Germinal center (tissue), 1 donor: ENCODE data around the gene ADARB1.
A peak's percentile ranks its signal among the peaks of the same experiment; 100 is the strongest.
"Not testable (repeated sequence)": the region's sequence is repeated elsewhere in the genome, so short reads cannot be mapped to it uniquely, and the experiment has no call there.

Experiments used
- DNase-seq: peaks from one replicate; pipeline ENCODE4 v3.0.0; 2012; ENCODE audit warnings: mixed read lengths, low spot score

The ADARB1 gene, protein sequence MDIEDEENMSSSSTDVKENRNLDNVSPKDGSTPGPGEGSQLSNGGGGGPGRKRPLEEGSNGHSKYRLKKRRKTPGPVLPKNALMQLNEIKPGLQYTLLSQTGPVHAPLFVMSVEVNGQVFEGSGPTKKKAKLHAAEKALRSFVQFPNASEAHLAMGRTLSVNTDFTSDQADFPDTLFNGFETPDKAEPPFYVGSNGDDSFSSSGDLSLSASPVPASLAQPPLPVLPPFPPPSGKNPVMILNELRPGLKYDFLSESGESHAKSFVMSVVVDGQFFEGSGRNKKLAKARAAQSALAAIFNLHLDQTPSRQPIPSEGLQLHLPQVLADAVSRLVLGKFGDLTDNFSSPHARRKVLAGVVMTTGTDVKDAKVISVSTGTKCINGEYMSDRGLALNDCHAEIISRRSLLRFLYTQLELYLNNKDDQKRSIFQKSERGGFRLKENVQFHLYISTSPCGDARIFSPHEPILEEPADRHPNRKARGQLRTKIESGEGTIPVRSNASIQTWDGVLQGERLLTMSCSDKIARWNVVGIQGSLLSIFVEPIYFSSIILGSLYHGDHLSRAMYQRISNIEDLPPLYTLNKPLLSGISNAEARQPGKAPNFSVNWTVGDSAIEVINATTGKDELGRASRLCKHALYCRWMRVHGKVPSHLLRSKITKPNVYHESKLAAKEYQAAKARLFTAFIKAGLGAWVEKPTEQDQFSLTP

DNA sequence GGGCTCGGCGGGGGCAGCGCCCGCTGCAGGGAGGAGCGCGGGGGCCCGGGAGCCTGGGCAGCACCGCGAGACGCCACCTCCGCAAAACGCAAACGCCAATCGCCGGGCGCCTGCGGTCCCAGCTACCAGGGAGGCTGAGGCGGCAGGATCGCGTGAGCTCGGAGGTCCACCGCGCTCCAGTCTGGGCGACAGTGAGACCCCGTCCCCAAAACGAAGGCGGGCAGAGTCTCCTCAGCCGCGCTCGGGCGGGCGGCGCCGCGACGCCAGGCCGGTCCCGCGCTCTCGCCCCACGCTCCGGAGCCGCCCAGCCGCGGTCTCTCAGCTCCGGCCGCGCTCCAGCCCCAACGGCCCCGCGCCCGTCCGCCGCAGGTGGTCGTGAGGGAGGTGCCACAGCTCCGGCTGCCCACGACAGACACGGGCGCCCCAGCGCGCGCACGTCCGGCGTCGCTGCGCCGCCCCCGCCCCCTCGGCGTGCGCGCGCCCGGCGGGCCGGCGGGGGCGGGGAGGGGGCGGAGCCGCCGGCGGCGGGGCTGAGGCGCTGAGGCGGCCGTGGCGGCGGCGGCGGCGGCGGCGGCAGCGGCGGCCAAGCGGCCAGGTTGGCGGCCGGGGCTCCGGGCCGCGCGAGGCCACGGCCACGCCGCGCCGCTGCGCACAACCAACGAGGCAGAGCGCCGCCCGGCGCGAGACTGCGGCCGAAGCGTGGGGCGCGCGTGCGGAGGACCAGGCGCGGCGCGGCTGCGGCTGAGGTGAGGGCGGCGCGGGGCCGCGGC, at the start of gene ADARB1:
Gene ADARB1 (plus strand): TSS at position 533 of the 770 bp plus-strand sequence. CDS start 97,077 bp downstream, outside the sequence.
- DNase-seq, result peak; percentile 92

DNA sequence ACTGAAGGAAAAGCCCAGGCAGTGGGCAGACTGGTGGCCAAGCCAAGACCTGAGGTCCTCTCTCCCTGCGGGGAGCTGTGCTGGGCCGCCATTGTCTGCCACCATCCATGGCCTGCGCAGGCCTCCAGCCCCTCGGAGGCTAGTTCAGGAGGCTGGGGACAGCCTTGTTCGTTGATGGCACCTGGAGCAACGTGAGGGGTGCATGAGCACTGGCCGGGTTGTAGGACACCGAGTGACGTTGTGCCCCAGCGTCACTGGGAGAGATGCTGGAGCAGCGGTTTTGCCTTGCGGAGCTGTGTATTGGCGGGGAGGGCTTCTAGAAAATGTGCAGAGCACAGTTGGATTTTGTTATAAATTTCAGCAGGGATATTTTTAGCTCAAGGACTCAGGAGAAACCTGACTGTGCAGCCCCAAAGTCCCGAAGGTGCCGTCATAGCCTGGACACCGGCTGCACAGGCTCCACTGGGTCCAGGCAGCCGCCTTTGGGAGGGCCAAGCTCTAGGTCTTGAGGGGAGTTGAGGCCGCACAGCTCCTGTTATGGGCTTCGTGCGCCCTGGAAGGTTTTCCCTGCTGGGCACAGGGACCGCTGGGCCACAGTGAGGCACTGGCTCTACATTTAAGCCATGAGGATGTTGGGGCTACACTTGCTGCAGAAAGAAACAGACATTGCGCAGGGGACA, 48.2 kb upstream of the ADARB1 start:
- DNase-seq, result no peak

DNA sequence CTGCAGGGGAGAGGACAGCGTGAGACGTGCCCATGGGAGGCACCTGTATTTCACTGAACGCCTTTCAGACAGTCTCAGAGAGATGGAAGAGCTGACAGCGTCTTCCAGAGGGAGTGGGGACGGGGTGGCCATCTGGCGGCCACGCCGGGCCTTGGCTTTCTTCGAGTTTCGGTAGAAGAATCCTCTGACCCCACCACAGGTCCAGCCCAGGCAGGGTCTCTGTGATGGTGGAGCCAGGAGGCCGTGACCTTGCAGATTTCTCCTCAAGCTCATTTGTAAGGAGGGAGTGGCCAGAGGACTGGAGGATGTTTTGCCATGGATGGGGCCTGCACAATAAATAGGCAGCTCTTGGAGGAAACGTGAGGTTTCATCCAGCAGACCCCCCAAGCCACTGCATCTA, 47.6 kb upstream of the ADARB1 start:
- no peak for DNase-seq

DNA sequence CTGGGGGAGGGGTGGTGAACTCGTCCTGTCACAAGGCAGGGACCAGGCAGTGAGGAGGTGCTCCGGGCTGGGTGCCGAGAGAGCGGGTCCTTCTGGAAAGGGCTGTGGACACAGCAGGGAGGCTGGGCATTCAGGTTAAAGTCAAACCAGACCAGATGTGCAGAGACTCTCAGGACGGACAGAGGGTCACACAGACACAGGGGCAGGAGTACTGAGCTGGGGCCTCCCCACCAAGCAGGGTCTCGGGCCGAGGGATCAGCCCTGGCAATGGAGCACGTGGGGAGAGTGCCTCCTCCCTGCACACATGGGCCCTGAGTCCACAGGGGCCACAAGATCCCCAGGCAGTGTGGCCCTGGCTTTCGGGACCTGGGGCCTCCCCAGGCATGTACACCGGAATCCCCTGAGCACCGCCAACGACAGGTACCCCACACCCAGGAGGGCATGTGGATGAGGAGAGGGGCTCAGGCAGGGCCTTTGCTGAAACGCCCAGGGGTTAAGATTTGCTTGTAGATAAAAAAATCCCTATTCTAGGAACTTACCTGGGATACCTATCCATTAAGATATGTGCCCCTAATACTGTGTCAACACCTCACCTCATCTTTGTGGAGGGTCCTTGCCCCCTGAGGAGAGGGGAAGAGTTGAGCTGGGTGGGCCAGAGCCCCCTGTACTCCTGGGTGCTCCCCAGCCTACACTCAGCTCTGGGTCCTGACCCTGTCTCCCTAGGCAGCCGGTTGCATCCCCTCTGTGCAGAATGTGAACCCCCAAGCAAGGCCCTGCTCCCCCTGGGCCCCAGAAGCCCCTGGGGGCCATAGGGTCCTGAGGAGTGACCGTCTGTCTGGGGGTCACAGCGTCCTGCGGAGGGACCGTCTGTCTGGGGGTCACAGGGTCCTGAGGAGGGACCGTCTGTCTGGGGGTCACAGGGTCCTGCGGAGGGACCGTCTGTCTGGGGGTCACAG, 46.9 kb upstream of the ADARB1 start:
- DNase-seq, result no peak

DNA sequence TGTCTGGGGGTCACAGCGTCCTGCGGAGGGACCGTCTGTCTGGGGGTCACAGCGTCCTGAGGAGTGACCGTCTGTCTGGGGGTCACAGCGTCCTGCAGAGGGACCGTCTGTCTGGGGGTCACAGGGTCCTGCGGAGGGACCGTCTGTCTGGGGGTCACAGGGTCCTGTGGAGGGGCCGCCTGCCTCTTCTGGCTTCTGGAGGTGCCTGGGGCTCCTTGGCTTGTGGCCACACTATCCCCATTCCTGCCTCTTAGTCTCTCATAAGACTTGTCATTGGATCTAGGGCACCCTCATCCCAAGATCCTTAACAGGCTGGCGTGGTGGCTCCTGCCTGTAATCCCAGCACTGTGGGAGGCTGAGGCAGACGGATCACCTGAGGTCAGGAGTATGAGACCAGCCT, 45.7 kb upstream of the ADARB1 start:
- DNase-seq, result not testable (repeated sequence)

DNA sequence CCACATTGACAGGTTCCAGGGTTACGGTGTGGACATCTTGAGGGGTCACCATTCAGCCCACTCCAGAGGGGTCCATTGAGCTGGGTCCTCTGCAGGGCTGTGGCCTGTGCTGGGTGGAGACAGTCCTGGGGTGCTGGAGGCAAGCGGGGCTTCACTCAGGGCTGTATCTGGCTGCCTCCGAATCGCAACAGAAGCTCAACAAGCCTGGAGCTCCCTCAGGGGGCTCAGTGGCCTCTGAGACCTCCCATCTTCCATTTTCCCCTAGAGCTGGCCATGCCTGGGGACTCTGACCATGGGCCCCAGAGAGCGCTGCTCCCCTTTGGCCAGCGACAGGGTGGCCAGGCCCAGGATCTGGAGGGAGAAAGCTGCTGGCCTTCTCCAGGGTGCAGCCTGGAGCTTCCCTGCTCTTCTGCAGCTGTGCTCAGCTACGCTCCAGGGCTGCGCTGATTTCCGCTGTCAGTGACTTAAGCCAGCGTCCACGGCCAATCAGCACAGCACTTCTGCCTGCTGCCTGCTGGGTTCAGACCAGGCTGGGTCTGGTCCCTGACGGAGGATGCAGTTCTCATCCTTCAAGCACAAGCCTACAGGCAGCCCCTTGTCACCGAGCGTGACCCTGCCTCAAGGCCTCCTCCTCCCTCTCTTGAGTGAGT, 45.0 kb upstream of the ADARB1 start:
- no peak for DNase-seq

DNA sequence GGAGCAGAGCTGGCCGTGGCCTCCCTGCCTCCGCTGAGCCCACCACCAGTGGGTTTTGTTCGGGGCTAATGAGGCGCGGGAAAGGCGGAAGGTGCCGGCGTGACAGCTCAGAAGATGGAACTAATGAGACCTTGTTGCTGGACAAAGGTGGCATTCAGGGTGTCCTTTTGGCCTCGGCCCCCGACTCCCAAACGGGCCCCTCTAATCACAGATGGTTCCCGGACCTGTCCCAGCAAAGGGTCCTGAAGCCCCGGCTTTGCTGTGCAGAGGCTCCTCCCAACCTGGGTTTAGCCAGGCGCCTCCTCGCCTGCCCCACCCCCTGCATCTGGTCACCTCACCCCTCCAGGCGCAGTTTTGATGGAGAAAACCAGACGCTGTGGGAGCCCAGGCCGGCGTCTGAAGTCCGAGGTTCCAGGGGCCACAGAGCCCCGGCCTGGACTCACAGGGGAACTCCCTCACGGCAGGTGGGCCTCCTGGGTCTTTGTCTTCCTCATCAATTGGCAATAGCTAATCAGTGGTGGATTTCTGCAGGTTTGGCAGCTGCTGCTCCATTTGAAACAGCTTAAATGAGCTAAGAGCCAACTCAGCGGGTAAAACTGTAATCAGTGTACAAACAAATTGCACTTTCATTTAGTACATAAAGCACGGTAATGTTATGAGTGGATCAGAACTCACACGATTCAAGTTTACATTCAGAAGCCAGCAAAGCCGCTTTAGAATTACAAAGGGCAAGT, 44.3 kb upstream of the ADARB1 start:
- DNase-seq, result no peak

DNA sequence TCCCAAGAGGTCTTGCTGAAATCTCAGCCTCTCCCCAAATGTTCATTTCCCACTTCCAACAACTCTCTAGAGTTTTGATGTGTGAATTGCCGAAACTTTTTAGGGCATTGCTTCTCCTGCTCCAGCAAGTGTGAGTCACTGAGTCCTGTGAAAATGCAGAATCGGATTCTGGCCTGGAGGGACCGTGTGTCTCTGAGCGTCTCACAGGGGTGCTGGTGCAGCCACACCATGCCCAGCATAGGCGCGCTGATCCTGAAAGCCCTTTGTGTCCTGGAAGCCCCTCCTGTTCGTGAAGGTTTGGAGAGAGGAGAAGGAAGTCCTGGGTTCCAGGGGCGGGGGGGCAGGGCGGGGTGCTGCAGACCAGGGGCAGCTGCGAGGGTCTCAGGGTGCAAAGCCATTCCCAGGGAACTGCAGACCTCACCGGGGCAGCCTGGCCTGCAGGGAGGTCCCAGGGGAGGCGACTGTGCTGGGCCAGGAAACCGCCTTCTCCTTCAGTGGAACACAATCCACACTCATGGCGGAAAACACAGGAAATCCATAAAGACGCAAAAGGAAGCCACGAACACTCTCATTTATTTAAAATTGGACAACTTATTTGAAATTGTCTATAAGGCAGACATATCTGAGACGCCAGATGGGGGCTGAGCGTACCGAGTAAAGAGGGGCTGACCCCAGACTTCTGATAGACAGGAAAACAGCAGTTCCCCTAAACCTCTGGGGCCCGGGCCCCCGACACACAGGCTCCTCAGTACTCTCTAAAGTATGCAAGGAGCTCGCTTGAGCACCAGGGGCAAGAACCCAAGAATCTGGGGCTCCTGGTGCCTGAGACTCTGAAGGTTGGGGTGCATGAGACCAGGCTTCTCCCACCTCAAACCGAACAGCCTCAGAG, 43.5 kb upstream of the ADARB1 start:
- DNase-seq, result no peak

DNA sequence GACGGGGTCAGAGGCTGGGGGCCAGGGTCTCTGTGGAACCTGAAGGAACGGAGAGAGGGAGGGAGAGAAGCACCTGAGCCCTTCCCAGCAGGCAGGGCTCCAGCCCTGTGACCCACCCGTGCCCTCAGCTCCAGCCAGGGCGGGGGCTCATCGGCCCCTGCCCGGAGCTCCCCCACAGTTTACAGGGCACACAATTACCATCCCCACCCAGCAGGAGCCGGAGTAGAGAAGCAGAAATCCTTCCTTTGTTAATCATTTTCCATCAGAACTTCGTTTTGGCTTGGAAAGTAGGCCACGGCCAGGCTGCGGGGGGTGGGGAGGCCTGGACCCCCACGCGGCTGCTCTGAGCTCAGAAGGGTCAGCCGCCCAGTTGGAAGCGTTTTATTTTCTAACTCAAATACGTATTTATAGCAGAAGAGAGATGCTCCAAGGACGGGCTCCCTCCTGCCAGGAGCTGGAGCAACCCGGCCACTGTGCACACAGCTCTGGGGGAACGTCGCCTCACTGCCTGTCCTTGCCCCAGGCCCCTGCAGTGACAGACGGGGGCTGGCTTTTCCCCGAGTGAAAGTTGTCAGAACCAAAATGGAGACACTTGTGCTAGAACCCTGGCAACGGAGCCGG, 42.7 kb upstream of the ADARB1 start:
- no peak for DNase-seq

DNA sequence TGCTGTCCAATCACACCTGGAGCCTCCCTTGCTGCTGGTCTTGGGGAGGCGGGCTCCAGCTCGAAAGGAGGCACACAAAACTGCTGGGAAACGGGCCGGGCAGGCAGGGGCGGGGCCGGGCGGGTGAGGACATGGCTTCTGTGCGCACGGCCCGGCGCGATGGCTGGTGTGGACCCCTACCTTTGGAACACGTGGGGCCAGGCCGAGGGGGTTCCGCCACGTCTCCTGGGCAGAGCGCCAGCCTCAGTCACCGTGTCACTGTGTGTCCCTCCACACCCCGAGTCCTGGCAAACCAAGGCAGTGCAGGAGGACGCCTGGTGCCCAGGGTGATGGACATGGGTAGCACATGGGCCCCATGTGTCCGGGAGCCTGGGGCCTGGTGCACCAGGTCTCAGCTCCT, 42.0 kb upstream of the ADARB1 start:
- no peak for DNase-seq

DNA sequence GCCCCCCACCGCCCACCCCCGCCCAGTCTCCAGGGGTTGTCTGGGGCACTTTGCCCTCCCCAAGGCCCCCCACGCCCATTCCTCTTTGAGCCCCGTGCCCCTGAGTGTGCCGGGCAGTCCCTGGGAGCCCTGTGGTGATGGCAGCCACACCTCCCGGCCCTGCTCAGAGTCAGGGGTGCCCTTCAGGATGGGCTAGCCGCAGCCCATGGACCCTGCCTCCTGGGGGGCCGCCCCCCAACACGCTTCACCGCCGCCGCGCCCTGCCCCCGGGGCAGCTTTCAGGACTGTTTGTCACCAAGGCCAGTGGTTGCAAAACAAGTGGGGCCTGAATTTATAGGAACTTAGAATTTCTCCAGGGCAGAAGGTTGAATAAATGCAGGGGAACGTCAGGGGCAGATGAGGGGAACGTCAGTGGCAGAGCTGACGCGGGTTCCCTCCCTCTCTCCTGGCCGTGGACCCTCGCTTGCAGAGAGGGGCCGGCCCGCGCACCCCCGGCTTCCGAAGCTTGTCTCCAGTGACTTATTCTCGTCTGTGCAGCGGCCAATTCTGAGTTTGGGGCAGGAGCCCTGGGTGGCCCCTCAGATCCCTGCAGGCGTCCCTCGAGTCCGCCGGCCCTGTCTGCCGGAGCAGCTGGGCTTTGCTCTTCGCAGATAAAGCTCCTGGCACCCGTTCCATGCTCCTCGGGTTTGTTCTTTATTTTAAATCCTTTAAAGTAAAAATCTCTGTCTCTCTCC, 41.2 kb upstream of the ADARB1 start:
- no peak for DNase-seq

DNA sequence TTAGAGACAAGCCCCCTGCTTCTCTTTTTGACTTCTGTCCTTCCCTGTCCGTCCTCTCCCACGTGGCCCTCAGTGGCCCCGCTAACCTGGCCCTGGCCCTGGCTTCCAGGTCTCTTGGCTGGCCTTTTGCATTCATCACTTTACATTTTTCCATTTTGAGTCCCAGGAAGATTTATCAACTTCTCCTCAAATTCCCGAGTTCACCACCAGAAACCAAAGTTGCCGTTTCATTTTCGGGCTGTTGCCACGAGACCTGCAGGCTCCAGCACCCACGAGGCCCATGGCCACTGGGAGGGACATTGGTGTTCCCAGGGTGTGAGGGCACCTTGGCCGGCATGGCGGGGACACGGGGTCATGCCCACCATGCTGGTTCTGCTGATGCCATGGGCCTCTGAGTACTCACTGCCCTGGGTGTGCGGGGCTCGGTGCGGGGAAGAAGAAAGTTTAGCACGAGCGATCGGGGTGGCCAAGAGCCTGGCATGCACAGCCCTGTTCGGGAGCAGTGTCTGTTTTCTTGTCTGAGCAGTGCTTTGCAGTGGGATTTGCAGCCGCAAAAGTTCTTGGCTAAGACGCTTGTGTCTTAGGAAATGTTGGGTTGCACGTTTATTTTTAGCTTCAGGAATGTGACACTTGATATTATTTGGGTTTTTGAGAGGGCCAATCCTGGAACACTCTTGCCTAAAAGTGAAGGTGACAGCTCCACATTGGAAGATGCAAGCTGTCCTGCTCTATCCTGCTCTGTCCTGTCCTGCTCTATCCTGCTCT, 40.4 kb upstream of the ADARB1 start:
- no peak for DNase-seq

DNA sequence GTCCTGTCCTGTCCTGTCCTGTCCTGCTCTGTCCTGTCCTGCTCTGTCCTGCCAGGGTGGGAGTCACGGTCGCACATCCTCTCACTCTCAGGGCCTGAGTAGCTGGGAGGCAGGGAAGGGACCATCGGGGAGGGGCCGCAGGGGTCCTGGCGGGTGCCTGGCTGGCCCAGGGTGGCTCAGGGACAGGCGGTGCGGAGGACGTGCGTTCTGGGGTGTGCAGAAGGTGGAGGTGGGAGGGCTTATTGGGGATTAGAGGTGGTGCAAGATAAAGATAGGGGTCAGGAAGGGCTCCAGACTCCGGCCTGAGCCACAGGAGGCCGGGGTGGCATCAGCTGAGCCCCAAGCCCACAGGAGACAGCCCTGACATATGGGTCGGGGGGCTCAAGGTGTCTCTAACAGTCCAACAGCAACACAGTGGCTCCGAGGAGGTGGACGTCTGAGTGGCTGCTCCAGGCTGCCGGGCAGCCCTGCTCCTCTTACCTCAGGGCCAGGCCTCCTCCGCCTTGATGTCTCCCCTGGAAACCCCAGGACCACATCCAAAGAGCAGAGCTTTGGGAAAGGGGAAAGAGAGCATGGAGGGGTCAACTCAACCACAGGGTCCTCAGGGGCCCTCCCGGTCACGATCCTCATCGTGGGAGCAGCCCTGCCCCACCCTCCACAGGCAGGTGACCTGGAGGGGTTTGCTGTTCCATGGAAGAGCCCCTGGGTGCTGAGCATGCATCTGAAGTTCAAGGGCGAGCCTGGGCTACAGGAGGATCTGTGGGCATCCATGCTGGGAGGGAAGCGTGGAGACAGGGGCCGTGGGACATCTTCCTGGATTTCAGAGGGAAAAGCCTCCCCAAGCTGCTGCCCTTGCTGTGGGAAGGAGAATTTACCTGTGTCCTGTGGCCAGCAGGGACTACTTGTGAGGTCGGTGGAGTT, 39.6 kb upstream of the ADARB1 start:
- no peak for DNase-seq

DNA sequence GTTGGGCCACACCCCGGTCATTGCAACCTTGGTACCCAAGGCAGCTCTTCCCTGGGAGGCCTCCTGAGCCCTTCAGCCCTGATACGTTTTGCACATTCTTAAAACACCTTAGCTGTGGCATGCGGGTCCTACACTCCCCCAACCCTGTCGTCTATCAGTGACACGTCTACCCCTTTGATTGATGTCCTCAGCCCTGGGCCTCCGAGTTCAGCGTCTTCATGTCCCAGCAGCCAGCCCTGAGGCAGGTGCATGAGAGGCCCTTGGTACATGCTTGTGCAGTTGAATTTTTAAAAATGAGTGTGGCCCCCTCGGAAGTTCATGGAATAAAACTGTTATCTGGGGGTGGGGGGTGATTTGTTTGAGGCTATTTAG, 38.9 kb upstream of the ADARB1 start:
- no peak for DNase-seq

DNA sequence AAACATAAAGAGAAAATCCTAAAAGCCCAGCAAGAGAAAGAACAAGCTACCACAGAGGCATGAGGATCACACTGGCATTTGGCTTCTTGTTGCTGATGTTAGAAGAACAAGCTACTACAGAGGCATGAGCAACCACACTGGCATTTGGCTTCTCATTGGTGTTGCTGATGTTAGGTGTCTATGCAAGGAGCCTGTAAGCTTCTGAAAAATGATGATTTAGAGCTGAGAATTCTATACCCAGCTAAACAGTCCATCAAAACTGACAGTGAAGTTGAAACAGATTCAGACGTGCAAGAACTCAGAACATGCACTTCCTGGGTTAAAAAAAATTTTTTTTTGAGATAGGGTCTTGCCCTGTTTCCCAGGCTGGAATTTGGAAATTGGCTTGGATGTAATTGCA, 37.8 kb upstream of the ADARB1 start:
- no peak for DNase-seq

DNA sequence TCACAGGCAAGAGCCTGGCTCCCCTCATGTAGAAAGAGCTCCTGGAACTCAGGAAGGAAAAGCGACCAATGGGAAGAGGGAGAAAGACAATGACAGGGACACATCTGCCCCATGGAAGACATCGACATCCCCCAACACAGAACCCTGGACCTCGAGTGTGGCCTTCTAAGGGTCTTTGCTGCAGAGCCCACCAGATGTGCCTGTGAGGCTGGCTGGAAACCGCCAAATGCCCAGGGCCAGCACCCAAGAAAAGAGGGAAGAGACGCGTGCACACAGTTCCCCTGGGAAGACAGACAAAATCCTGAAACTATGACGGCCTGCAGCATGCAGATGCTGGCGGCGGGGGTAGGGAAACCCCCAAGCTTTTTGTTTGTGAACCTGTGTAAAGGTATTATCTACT, 36.4 kb upstream of the ADARB1 start:
- DNase-seq, result no peak
